OCI-M1 (cell line): Measurements from ENCODE around the gene KCNMA1.

Experiments
- DNase-seq: peaks from one replicate; lab custom pipeline; 2025; lab: John Stamatoyannopoulos, UW

KCNMA1 gene

DNA sequence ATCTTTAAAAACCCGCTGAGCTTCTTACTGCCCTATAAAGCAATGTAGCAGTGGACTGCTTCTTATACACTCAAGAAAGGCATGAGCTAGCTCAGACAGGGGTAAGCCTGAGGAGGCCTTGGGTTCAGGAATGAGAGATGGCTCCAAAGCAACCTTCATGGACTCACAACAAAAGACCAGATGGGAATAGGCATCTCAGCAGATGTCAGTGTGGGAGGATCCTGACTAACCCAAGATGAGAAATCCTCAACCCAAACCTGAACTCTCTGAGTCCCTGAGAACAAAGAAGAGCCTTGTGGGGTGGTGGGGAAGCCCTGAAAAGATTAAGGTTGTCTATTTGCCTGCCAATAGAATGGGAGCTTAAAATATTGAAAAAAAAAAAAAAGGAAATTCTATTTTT, 807.4 kb downstream of the KCNMA1 start:
- no peak for DNase-seq

DNA sequence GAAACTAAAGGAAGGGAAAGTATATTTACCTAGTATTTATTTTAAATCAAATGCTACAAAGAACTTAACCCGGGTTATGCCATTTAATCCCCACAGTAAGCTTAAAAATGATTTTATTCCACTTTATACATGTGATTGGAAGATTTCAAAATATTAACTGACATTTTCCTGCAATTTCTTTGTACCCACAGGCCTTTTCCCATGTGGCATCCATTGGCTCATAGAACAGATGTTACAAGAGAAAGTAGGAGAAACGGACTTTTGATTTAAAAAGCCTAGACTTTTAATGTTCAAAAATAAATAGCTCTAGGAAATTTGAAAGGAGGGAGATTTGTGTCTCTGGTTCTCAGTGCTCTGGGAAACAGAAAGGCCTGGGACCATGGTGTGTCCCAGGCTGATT, 807.9 kb downstream of the KCNMA1 start:
- no peak for DNase-seq
